KOPT-K1 (cell line): ENCODE results near the gene TTC7B.

ENCODE experiments used
- H3K27ac ChIP-seq: fragments of 200-600 bp; sonication (generic); 2 replicates; pipeline ENCODE4 v1.5.1; 2016; ENCODE audit warnings: antibody characterized with exemption, mild to moderate bottlenecking, low read depth, low read length; ENCODE audit not compliant: poor library complexity, severe bottlenecking
- H3K36me3 ChIP-seq: fragments of 200-600 bp; sonication (generic); 2 replicates; pipeline ENCODE4 v1.5.1; 2017; ENCODE audit warnings: antibody characterized with exemption, mild to moderate bottlenecking, low read length, moderate library complexity; ENCODE audit not compliant: insufficient read depth
- H3K9me3 ChIP-seq: fragments of 200-600 bp; sonication (generic); 2 replicates; pipeline ENCODE4 v1.5.1; 2017; ENCODE audit warnings: antibody characterized with exemption, low read length, mild to moderate bottlenecking; ENCODE audit not compliant: insufficient read depth, poor library complexity, severe bottlenecking

Gene TTC7B

GRCh38 chr14:90556012-90556477 is 260.2 kb downstream of the TTC7B start:
- Histone ChIP-seq H3K27ac (no peak overlapping the region), H3K36me3 (no peaks in the 10 kb centered on the region), H3K9me3 (no peaks in the 10 kb centered on the region)

DNA sequence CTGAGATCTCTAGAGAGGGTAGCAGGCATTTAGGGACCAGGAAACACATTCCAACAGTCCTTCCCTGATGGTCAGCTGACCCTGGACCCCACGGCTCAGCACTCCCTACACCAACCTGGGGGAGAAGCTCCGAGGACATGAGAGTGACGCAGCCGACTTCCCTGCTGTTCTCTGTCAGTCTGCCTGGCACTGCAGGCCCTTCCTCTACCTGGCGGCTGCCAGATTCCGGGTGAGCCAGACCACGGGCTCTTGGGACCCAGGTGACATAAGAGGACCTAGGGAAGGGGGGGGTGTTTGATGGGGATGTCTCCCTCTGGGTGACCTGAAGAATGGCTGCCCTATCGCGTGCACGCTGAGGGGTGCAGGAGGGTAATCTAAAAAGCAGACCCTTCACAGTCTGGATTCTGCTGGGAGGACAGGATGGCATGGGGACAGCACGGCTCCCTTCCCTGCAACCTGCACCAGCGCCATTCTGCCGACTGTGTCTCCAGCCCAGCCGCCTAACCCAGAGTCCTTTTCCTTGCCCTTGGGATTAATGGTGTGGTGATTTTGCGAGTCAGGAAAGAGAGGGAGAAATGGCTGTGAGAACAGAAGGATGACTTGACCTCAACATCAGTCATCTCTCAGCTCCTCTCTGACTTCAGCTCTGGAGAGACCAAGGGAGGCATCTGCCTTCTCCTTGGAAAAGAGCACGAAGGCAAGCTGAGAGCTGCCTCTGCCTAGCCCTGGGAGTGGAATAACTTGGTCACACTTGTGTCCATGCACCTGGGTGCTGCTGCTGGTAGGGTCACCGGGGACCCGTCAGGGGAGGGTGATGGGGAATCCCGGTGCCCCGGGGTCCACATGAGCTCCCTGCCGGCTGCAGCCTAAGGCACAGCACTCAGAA is 260.9 kb downstream of the TTC7B start:
- no peak overlapping the region for H3K27ac ChIP-seq
- H3K9me3 ChIP-seq, result no peaks in the 10 kb centered on the region
- H3K36me3 ChIP-seq, result no peaks in the 10 kb centered on the region

DNA sequence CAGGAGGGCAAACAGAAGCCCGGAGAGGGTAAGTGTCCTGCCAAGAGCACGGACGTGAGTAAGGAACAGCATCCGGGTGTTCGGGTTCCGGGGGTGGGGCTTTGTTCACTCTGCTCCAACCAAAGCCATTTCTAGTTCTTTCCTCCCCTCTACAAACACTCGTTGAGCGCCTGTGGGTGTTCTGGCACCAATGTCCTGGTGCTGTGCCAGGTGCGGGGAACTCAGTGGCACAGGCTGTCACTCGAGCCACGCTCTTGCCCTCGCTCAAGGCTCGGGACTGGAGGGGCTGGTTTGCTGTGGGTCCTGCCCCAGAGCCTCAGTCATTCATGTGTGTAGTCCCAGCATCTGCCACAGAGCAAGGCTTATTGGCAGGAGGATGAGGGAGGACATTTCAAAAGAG is 261.9 kb downstream of the TTC7B start:
- H3K9me3 ChIP-seq, result no peaks in the 10 kb centered on the region
- no peak overlapping the region for H3K27ac ChIP-seq
- H3K36me3 ChIP-seq, result no peaks in the 10 kb centered on the region

DNA sequence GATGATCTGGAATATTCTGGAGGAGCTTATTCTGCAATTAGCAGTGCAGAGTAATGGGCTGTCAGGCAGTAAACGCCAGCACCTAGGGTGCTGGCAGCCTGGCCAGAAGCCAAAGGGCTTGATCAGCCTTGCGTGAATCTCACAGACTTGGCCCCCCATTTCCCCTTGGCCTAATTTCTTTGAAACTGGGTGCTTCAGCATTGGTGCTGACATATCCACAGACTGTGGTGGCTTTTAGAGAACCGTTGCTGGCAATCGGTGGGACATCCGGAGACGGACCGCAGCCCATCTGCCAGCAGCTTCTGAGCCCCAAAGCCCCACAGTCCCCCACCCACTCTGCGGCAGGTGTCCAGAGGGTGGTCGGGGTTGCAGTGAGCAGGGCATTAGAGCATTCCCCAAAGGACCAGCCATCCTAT is 262.3 kb downstream of the TTC7B start:
- Histone ChIP-seq H3K27ac (no peak overlapping the region), H3K9me3 (no peaks in the 10 kb centered on the region), H3K36me3 (no peaks in the 10 kb centered on the region)

DNA sequence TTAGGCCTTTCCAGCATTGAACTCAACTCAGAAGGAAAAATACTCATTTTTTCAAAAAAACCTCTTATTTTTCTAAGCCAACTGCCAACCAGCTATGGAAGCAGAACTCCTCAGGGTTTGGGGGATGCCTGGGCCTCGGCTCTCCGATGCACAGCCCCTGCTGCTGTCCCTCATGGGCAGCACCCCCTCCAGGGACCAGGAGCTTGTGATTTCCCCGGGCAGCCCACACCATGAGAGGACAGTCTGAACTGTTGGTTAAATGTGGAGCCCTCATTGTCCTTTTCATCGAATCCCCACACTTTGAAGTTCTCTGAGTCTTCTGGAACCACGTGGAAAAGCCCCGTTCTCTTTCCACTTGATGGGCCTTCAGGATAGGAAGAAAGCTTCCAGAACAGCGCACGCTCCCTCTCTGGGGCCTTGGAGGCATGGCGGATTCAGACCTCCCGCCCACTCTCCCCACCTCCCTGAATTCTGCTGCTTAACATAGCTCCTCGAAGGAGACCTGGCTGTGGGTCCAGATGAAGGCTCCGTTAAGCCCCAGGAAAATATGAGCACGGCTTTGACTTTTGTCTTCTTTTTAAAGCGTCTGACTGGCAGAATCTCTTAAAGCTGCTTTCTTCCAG is 262.8 kb downstream of the TTC7B start:
- Histone ChIP-seq H3K27ac (no peak overlapping the region), H3K9me3 (no peaks in the 10 kb centered on the region), H3K36me3 (no peaks in the 10 kb centered on the region)

- no peak overlapping the region for H3K27ac ChIP-seq
- no peaks in the 10 kb centered on the region for H3K9me3 ChIP-seq
- H3K36me3 ChIP-seq, result no peaks in the 10 kb centered on the region
Observed at GRCh38 chr14:90552465-90553297, 263.5 kb downstream of the TTC7B start.

GRCh38 chr14:90551733-90552464 is 264.3 kb downstream of the TTC7B start:
- Histone ChIP-seq H3K36me3 (no peaks in the 10 kb centered on the region), H3K9me3 (no peaks in the 10 kb centered on the region), H3K27ac (no peak overlapping the region)

GRCh38 chr14:90551070-90551704 is 265.0 kb downstream of the TTC7B start:
- no peaks in the 10 kb centered on the region for H3K36me3 ChIP-seq
- no peaks in the 10 kb centered on the region for H3K9me3 ChIP-seq
- no peak overlapping the region for H3K27ac ChIP-seq

DNA sequence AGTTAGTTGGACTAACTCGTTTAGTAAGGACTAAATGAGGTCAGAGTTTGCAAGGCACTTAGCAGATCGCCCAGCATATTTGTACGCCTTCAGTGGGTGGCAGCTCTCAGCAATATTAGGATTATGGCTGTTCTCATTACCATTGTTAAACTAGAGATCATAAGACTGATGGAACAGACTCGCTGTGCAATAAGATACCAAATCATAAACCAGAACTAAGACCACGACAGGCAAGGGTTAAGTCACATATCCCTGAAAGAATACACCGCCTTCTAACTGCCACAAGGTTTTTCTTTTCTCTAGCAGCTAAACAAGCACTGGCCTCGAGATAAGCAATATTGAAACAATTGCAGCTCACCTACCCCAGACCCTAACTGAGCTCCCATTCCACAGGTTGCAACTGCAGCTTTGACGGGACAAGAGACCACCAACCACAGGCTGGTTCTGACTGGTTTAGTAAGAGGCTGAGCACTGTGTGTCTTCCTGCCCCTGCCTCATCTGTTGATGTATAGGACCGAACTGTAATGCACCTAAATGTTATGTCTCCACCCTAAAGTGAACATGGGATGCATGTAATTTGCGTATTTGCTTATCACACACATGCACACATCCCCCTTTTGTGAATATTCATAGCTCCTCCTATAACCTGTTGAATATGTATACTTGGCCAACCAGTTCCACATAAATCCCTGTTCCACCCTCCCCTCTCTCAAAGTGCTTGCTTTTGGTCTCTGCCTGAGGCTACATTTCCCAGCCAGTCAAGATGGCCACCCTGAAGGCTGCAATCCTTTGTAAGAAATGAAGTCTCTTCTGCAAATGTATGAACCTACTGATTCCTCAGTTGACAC is 266.2 kb downstream of the TTC7B start:
- H3K9me3 ChIP-seq, result no peaks in the 10 kb centered on the region
- H3K36me3 ChIP-seq, result no peaks in the 10 kb centered on the region
- H3K27ac ChIP-seq, result no peak overlapping the region

DNA sequence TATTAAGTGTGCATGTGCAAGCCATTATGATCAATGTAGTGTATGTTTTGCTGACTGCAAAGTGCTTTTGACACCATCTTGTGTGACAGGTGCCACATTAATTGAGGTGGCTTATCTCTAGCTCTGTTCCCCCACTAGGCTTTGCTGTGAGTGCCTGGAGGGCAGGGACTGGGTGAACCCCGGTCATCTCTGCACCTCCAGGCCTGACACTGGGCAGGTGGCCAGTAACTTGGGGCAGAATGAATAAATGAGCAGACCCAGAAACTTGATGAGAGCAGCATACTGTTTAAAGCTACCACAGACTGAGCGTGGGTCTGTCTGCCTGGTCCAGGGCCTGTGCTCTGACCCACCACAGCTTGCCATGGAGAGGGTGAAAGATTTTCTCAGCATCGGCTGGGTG is 267.8 kb downstream of the TTC7B start:
- no peak overlapping the region for H3K27ac ChIP-seq
- no peaks in the 10 kb centered on the region for H3K9me3 ChIP-seq
- no peaks in the 10 kb centered on the region for H3K36me3 ChIP-seq

- no peaks in the 10 kb centered on the region for H3K9me3 ChIP-seq
- no peaks in the 10 kb centered on the region for H3K36me3 ChIP-seq
- no peak overlapping the region for H3K27ac ChIP-seq
Observed at GRCh38 chr14:90547968-90548367, 268.3 kb downstream of the TTC7B start.

GRCh38 chr14:90547250-90547649 is 269.0 kb downstream of the TTC7B start:
- Histone ChIP-seq H3K27ac (no peak overlapping the region), H3K36me3 (no peaks in the 10 kb centered on the region), H3K9me3 (no peaks in the 10 kb centered on the region)

DNA sequence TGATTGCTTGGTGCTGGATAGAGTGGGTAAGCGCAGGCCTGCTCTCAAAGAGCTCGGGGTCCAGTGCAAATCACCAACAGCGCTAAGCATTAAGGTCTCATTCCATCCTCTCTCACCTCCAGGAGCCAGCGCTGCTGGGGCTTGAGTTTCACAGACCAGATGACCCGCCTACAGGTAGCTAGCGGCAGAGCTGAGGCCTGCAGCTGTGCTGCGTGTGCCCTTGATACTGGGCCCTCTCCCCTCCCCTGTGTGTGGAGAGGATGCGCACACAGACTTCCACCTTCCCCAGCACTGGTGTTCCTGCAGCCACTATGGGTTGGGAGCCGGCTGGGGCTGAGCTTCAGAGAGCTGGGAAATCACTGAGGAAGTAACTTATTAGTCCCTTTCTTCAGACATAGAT is 269.5 kb downstream of the TTC7B start:
- no peak overlapping the region for H3K27ac ChIP-seq
- H3K36me3 ChIP-seq, result no peaks in the 10 kb centered on the region
- no peaks in the 10 kb centered on the region for H3K9me3 ChIP-seq
